IMR-90 (cell line): ENCODE results near the gene AKAP7. TPM values are rescaled to one million over a fixed set of nuclear protein-coding genes. Genes with fewer than 3 reads are reported as not detected.

Experiments used
- ATAC-seq: fragments of 200-7000 bp; cut with Tn5 transposase; 2 replicates; pipeline ENCODE4 v1.9.1; 2020; ENCODE audit warnings: low read depth, mild to moderate bottlenecking, moderate library complexity
- BruUV-seq: library from RNA; stranded (reverse); fragments of 400-500 nt; replicated peaks from 2 replicates; lab custom pipeline; 2021; lab: Mats Ljungman, UMichigan
- CTCF ChIA-PET: fragments of 300-600 bp; formaldehyde crosslinking; extraction: SDS; loops from one replicate; lab custom pipeline; 2021; ENCODE audit warnings: antibody characterized with exemption; lab: Yijun Ruan, JAX
- POLR2A ChIA-PET: fragments of 300-600 bp; sonication (Branson Sonifier 250); formaldehyde crosslinking; loops from one replicate; lab custom pipeline; 2022; ENCODE audit warnings: antibody characterized with exemption; ENCODE audit not compliant: unreplicated experiment; lab: Charles Lee
- DNase-seq: peaks from one replicate; pipeline ENCODE4 v3.0.0; 2013
- H2AFZ ChIP-seq: replicated peaks from 2 replicates; pipeline ENCODE3; 2013; ENCODE audit warnings: low read length, mild to moderate bottlenecking; ENCODE audit not compliant: poor library complexity
- H2AK5ac ChIP-seq: 2 replicates; pipeline ENCODE4 v1.6.1; 2013; ENCODE audit warnings: low read depth, low read length, inconsistent platforms
- H2AK9ac ChIP-seq: replicated peaks from 2 replicates; pipeline ENCODE3; 2013; ENCODE audit warnings: mild to moderate bottlenecking, low read depth, low read length, moderate library complexity; ENCODE audit not compliant: poor library complexity
- H2BK120ac ChIP-seq: 2 replicates; pipeline ENCODE4 v1.6.1; 2013; ENCODE audit warnings: low read depth, low read length, inconsistent platforms
- H2BK15ac ChIP-seq: 3 replicates; pipeline ENCODE4 v1.6.1; 2013; ENCODE audit warnings: low read depth, low read length, inconsistent platforms
- H2BK20ac ChIP-seq: 2 replicates; pipeline ENCODE4 v1.6.1; 2013; ENCODE audit warnings: low read depth, mild to moderate bottlenecking, inconsistent platforms, low read length, moderate library complexity
- H2BK5ac ChIP-seq: 2 replicates; pipeline ENCODE4 v1.6.1; 2013; ENCODE audit warnings: mild to moderate bottlenecking, low read depth, low read length, inconsistent platforms; ENCODE audit not compliant: poor library complexity, severe bottlenecking
- H3K14ac ChIP-seq: replicated peaks from 2 replicates; pipeline ENCODE4 v1.6.1; 2013; ENCODE audit warnings: low read depth, low read length, inconsistent platforms
- H3K18ac ChIP-seq: 2 replicates; pipeline ENCODE4 v1.6.1; 2013; ENCODE audit warnings: low read depth, low read length, control low read depth
- H3K23ac ChIP-seq: 2 replicates; pipeline ENCODE4 v1.6.1; 2013; ENCODE audit warnings: low read depth, low read length, inconsistent platforms
- H3K27ac ChIP-seq: 2 replicates; pipeline ENCODE4 v1.5.1; 2013; ENCODE audit warnings: mild to moderate bottlenecking, control low read depth, low read length; ENCODE audit not compliant: insufficient read depth
- H3K27me3 ChIP-seq: 2 replicates; pipeline ENCODE4 v1.6.1; 2013; ENCODE audit warnings: low read length; ENCODE audit not compliant: control insufficient read depth, insufficient read depth
- H3K36me3 ChIP-seq: 2 replicates; pipeline ENCODE4 v1.6.1; 2013; ENCODE audit warnings: low read length, mixed read lengths; ENCODE audit not compliant: control insufficient read depth, insufficient read depth
- H3K4ac ChIP-seq: 2 replicates; pipeline ENCODE4 v1.6.1; 2013; ENCODE audit warnings: low read depth, low read length, inconsistent platforms
- H3K4me1 ChIP-seq: 2 replicates; pipeline ENCODE4 v1.6.1; 2013; ENCODE audit warnings: low read length, mixed read lengths; ENCODE audit not compliant: control insufficient read depth, insufficient read depth
- H3K4me2 ChIP-seq: 2 replicates; pipeline ENCODE4 v1.6.1; 2013; ENCODE audit warnings: low read depth, mild to moderate bottlenecking, control low read depth, low read length, moderate library complexity
- H3K4me3 ChIP-seq: 2 replicates; pipeline ENCODE4 v1.5.1; 2013; ENCODE audit warnings: low read depth, mild to moderate bottlenecking, control low read depth, low read length, moderate library complexity; ENCODE audit not compliant: insufficient read depth
- H3K56ac ChIP-seq: 2 replicates; pipeline ENCODE4 v1.6.1; 2013; ENCODE audit warnings: low read length, inconsistent platforms; ENCODE audit not compliant: insufficient read depth; ENCODE audit errors: extremely low read depth
- H3K79me1 ChIP-seq, 2 experiments: 2 replicates each; pipeline ENCODE4 v1.6.1; 2013; ENCODE audit warnings: low read length in 2 of 2, inconsistent platforms in 1 of 2, low read depth in 1 of 2
- H3K9ac ChIP-seq: 2 replicates; pipeline ENCODE4 v1.6.1; 2013; ENCODE audit warnings: low read depth, low read length, control low read depth
- H3K9me1 ChIP-seq: 2 replicates; pipeline ENCODE4 v1.6.1; 2013; ENCODE audit warnings: low read length, inconsistent platforms; ENCODE audit not compliant: insufficient read depth
- H3K9me3 ChIP-seq: 2 replicates; pipeline ENCODE4 v1.6.1; 2013; ENCODE audit warnings: low read length; ENCODE audit not compliant: control insufficient read depth, insufficient read depth
- H4K20me1 ChIP-seq: 2 replicates; pipeline ENCODE4 v1.6.1; 2013; ENCODE audit warnings: low read length, inconsistent platforms; ENCODE audit not compliant: insufficient read depth
- H4K5ac ChIP-seq: 2 replicates; pipeline ENCODE4 v1.6.1; 2013; ENCODE audit warnings: mild to moderate bottlenecking, low read depth, low read length, control low read depth
- H4K8ac ChIP-seq, 2 experiments: 2 replicates each; pipeline ENCODE4 v1.6.1; 2013; ENCODE audit warnings: low read depth in 2 of 2, low read length in 2 of 2, control low read depth in 1 of 2, inconsistent platforms in 1 of 2
- H4K91ac ChIP-seq: 2 replicates; pipeline ENCODE4 v1.6.1; 2013; ENCODE audit warnings: low read depth, low read length, inconsistent platforms; ENCODE audit not compliant: insufficient read depth
- BHLHE40 ChIP-seq: fragments of 150-350 bp; IDR thresholded peaks from 2 replicates; pipeline ENCODE4 v1.6.1; 2016; ENCODE audit warnings: mild to moderate bottlenecking, low read depth, low read length
- RAD21 ChIP-seq: IDR thresholded peaks from 2 replicates; pipeline ENCODE4 v1.6.1; 2012; ENCODE audit warnings: low read length, improper control_type of control experiment
- RCOR1 ChIP-seq: IDR thresholded peaks from 2 replicates; pipeline ENCODE4 v1.6.1; 2012; ENCODE audit warnings: mild to moderate bottlenecking, low read length, improper control_type of control experiment; ENCODE audit not compliant: insufficient replicate concordance
- WGBS, 2 experiments: methylation state at CpG; one replicate each; pipeline versions ENCODE4 v1.1.5 to v1.1.7; 2013; ENCODE audit warnings: missing lambda C conversion rate in 2 of 2; ENCODE audit not compliant: insufficient read length in 1 of 2; ENCODE audit errors: extremely low coverage in 2 of 2; 5-methylcytosine and 5-hydroxymethylcytosine counted together
- dilution Hi-C: fragments of 300-500 bp; cut with HindIII; formaldehyde crosslinking; loops from one replicate; pipeline ENCODE4 v1.14.3; 2018; ENCODE audit warnings: low sequenced_read_pairs; ENCODE audit not compliant: unreplicated experiment
- in situ Hi-C: fragments of 300-500 bp; cut with MboI; formaldehyde crosslinking; loops from 3 replicates; pipeline ENCODE4 v1.14.3; 2019; ENCODE audit warnings: low sequenced_read_pairs, inconsistent platforms, mixed read lengths
- intact Hi-C: fragments of 100-400 bp; cut with micrococcal nuclease; formaldehyde crosslinking; loops from 2 replicates; pipeline ENCODE4 v1.10.0; 2022
- polyA plus RNA-seq, 3 experiments: library from polyadenylated mRNA; depleted of rRNA; stranded (reverse); fragments of >200 nt; gene quantifications; 2 replicates each; pipeline ENCODE4 v1.2.3, GENCODE V29; 2012; ENCODE audit warnings: low replicate concordance in 1 of 3
- total RNA-seq: library from RNA; depleted of rRNA; stranded (reverse); fragments of >200 nt; gene quantifications from 2 replicates; pipeline ENCODE4 v1.2.3, GENCODE V29; 2012

AKAP7 gene
- total and polyA plus RNA-seq, 2 of the 4 experiments (the other 2 are of a cell fraction) = 0.54 to 1.1 TPM

DNA sequence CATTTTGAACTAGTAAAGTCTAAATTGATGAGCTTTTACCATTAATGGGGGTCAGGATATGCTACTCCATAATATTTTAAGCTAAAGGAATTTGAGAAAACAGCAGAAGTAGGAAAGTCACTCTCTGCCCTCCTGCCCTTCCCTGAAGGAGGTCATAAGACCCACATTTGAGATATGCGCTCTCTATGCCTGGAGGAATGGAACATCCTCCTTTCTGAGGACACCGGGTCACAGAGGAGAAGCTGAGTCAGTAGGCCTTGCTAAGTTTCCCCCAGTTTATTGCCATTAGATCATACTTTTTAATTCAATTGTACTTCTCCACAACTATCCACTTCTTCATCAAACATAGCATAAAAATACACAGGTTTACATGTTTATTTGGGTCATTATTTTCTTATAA, 40.3 kb downstream of the AKAP7 start:
- H3K27ac ChIP-seq = no peak overlapping the region
- no peak overlapping the region for H2BK120ac ChIP-seq
- 100% methylated on average over 1 of the region's 2 CpGs; no CpG with 5 or more reads in 1 of the 2 experiments for WGBS, 2 experiments
- H3K4me1 ChIP-seq = no peaks in the 10 kb centered on the region
- H3K9me1 ChIP-seq = no peaks in the 10 kb centered on the region
- no peak overlapping the region; the same call in 1 of the 2 replicates for H2AK5ac ChIP-seq
- H2BK15ac ChIP-seq = no peak overlapping the region
- DNase-seq (no peak), ATAC-seq (no peak)
- no peak overlapping the region for H3K4me3 ChIP-seq
- dilution Hi-C loops = no loop called here
- no peak overlapping the region for H3K14ac ChIP-seq
- no peak overlapping the region for H3K4me2 ChIP-seq
- H4K20me1 ChIP-seq = no peaks in the 10 kb centered on the region
- no peak overlapping the region for H4K5ac ChIP-seq
- no peak overlapping the region for H2BK20ac ChIP-seq
- H3K9ac ChIP-seq = no peak overlapping the region
- no peak overlapping the region for H3K56ac ChIP-seq
- BruUV-seq = no TSS peak
- H3K9me3 ChIP-seq = no peaks in the 10 kb centered on the region
- H4K91ac ChIP-seq = no peak overlapping the region
- no peak overlapping the region for H4K8ac ChIP-seq
- H3K27me3 ChIP-seq = no peaks in the 10 kb centered on the region
- no peak overlapping the region for H2AFZ ChIP-seq
- no peak overlapping the region for H3K4ac ChIP-seq
- no peak overlapping the region for H3K18ac ChIP-seq
- no peak overlapping the region for H3K23ac ChIP-seq
- ChIA-PET POLR2A (interaction anchor here (0.6 kb wide), 1 partner anchor 144 kb away, joined by 3 read pairs; no protein-coding TSS in a partner anchor), CTCF (no interaction called here)
- in situ Hi-C loops = loop anchor here (10.0 kb wide), 1 partner anchor 291 kb away; no protein-coding TSS in a partner anchor
- no peaks in the 10 kb centered on the region for H3K36me3 ChIP-seq
- no peaks in the 10 kb centered on the region for H3K79me1 ChIP-seq
- H2AK9ac ChIP-seq = no peak overlapping the region
- no peak overlapping the region for H2BK5ac ChIP-seq
- TF ChIP-seq BHLHE40 (no peak), RAD21 (no peak), RCOR1 (no peak)
- intact Hi-C loops = no loop called here
